ENCODE measurements around the gene ZNF296.
A peak's percentile ranks its signal among the peaks of the same experiment; 100 is the strongest.
"Not testable (repeated sequence)": the region's sequence is repeated elsewhere in the genome, so short reads cannot be mapped to it uniquely, and the experiment has no call there.

ZNF296 gene

DNA sequence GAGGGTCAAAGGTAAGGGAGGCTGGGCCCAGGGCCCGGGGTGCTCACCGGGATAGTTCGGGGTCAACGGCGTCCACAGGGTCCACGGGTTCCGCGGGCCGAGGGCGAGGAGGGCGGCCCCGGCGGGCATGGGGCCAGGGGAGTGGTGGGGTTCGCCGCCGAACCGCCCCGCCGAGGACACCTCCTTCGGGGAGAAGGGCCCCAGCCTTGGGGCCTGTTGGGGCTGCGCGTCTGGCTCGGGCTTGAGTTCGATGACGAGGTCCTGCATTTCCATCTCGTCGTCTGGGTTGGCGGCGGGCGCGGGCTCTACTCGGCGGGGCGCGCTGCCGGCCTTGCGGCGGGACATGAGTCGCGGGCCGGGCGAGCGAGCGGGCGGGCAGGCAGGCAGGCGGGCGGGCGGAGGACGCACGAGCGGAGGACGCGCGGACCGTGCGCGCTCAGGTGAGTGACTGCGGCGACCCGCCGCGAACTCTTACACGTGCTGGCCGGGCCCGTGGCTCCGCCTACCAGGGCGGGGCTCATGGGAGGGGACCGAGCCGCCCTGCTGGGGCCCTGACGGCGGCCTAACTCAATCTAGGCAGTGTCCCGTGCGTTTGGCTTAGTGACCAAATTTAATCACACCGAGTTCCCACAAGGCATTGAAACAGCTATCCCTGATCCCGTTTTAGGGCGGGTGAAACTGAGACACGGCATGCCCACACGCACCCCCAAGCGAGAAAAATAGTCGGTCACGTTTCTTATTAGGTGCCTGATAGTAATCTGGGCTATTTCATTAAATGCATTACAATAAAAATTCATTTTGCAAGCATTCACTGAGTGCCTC is at the start of gene ZNF296:
Gene ZNF296, minus strand, starts transcription at position 450 of the 822 bp plus-strand sequence. Its CDS starts 105 bp downstream, at position 345.
- DNase-seq, result peak; percentile 78

DNA sequence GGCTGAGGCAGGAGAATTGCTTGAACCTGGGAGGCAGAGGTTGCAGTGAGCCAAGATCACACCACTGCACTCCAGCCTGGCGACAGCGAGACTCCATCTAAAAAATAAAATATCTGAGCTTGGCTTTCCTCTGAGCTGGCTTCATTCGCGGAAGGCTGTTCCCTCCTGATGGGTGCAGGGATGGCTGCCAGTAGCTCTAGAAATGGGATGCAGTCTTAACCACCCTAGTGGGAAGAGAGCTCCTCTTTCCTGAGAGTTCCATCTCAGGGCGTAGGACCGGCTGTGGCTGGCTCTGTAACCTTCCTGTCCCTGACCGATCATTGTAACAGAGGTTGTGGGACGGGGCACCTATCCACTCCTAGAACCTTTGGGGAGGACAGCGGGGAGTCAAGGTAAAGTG is 49.1 kb upstream of the ZNF296 start:
- no peak for DNase-seq

DNA sequence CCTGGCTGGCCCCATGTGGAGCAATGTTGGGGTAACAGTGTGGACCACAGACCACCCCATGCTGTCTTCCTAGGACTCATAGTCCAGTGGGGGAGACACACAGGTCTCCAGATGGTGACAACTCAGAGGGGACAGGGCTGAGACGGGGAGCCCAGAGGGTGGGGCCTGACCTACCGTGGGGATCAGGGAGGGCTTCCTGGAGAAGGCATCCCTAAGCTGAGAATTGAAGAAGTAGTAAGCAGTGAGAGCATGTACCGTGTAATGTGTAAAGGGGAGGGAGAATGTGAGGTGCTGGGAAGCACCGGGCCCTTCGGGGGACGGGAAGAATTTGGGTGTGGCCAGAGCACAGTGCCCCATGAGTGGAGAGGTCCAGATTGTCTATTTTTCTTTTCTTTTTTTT is 47.7 kb upstream of the ZNF296 start:
- no peak for DNase-seq

DNA sequence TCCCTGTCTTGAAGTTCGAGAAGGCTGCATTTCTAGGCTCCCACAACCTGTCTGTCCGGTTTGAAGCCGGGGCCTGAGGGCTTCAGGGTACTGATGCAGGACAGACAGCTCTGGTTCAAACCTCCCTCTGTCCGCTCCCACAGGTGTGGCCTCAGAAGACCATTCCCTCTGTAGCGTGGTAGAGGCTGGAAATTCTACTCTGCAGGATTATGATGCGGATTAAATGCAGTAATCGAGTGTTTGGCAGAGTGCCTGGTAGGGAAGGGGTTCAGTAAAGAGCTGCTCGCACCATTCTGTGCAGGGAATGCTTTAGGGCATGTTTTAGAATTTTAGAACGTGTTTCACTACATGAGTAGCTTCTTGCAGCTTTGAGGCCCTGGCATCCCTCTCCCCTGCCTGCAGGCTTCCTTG is 47.2 kb upstream of the ZNF296 start:
- no peak for DNase-seq

DNA sequence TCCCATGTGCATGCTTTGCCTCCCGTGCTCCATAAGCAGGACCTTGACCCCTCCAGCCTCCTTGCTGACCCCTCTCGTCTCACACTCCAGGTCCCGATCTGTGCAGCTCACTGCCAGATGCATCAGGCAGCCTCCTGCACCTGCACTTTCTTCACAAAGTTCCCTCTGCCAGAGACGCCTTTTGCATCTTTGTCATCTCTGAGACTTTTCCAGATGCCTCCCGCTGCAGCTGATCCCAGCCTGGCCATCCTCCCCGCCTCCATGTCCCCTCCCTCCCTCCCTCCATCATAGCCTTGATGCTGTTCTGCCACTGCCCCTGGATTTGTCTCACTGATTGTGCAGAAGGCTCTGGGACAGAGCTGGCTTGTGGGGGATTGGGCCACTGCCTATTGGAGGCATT is 46.6 kb upstream of the ZNF296 start:
- no peak for DNase-seq

DNA sequence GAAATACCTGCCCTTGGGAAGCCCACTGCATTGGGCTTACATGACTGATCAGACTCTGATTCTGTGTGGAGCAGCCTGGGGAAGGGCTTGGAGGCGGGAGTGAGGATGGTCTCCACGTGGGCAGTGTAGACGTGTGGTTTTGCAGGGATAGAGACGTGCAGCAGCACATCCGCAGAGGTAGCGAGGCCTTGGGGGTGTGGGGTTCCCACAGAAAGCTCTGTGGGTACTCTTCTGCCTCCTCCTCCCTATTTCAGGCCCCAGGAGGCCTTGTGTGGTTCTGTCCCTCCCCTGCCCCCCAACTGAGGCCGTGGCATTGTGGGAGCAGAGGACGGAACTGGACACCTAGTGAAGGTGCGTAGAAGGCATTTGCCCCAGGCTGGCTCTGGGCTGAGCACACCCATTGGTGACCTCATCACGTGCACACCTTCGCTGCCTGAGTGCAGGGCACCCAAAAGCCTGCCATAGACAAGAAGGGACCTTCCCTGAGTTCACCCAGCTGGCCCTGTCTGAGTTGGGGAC is 45.6 kb upstream of the ZNF296 start:
- no peak for DNase-seq

DNA sequence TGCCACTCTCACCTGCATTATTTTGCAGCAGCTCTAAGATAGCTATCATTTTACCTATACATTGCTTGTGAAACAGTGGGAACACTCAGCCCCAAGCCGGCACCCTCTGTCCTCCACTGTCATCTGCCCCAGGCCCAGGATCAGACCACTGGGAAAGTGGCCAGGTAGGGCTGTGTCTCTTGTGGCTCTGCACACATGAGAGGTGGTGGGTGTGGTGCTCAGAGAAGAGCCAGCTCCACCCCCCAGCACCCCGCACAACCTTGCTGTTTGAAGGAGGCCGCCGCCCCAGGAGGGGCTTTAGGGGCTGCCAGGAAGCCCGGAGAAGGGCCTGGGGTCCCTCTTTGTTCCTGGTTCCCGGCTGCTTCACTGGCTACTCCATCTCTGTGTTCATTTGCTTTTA is 43.3 kb upstream of the ZNF296 start:
- DNase-seq, result no peak

DNA sequence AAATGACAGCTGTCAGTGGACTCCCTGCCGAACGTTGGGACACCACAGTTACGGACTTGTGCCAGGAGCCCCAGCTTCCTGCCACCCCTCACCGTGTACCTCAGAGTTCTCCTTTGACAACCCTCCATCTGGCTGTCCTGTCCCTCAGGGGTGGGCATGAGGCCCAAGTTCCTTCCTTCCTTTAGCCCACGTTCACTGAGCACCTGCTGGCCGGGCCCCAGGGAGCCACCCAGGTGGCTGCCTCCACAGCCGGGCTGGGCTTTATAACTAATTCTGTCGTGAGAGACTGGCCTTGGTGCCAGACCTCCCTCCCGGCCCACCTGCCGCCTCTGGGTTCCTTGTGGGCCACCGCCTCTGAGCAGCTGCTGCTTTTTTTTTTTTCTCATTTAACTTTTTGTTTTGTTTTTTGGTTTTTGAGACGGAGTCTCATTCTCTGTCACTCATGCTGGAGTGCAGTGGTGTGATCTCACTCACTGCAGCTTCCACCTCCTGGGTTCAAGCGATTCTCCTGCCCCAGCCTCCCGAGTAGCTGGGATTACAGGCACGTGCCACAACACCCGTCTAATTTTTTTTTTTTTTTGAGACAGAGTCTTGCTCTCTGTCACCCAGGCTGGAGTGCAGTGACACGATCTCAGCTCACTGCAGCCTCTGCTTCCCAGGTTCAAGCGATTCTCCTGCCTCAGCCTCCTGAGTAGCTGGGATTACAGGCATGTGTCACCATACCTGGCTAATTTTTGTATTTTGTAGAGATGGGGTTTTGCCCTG is 42.5 kb upstream of the ZNF296 start:
- not testable (repeated sequence) for DNase-seq

DNA sequence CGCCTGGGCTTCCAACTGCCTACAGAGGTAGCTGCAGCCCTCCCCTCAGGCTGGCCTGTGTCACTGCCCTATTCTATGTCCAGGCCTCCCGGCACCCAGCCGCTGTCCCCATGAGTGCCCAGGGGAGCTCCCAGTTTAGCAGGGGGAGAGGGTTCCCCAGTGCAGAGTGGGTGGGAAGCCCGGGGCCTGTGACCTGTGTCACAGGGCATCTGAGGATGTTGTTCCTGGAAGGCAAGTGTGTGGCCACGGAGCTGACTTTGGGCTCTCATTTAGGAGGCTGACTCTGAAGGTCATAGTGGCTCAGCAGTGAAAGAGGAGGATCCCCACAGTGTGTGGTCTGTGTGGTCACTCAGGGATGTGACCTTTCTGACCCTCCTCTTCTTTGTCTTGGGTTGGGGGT is 41.8 kb upstream of the ZNF296 start:
- DNase-seq, result no peak

DNA sequence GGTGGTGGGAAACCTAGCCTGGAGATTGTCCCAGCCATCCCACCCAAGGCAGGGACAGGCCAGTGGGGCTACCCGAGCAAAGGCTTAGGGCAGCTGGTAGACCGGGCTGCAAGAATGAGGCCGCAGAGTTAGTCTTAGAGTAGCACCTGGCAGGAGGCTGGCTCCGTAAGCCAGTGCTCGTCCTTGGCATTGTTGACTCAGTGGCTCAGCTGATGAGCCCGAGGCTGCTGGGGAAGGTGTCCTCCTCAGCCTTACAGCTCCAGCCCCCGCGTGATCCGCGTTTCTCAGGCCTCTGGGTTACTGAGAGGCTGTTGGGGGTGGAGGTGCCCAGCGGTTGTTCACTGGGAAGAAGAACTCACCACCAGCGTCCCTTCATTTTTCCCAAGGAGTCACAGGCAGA is 41.4 kb upstream of the ZNF296 start:
- DNase-seq, result no peak

DNA sequence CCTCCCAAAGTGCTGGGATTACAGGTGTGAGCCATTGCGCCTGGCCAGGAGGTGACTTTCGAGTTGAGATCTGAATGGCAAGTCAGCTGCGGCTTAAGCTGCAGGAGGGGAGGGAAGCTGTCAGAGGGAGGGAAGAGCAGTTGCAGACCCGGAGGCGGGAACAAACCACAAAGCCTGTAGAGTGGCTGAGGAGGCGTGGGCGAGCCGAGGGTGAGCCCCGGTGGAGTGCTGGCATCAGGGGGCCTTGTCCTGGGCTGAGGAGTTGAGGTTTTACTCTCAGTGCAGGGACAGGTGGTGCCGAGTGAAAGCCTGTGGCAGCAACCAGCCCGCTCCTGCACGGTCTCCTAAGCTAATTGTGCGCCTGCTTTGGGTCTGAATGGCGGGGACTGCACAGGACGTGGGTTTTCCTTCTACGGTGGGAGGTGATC is 40.9 kb upstream of the ZNF296 start:
- peak; percentile 22 for DNase-seq

DNA sequence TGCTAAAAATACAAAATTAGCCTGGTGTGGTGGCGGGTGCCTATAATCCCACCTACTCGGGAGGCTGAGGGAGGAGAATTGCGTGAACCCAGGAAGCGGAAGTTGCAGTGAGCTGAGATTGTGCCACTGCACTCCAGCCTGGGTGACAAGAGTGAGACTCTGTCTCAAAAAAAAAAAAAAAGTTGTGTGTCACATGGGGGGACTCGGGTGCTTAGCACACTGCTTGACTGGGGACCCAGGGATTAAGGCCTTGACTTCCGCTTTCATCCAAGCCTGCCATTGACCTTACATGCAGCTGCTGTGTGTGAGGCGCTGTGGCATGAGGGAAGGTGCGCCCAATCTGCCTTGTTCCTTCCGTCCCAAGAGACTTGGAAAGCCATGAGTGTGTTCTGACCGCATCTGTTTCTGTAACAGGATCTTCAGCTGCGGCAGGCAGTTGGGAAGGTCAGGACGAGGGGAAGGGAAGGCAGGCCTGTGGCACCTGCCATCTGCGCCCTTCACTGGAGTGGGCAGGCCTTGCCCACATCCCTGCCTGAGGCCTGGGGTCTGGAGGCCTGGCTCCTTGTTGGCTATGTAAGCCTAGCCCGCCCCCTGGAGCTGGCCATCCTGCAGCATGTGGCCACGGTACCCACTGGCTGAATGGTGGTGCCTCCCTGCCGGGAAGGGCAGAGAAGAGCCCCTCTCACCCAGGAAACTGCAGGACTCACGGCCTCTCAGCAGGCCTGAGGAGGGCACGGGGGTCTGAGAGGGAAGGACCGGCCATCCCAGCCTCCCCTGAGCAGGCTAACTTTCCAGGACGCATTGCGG is 39.7 kb upstream of the ZNF296 start:
- no peak for DNase-seq

DNA sequence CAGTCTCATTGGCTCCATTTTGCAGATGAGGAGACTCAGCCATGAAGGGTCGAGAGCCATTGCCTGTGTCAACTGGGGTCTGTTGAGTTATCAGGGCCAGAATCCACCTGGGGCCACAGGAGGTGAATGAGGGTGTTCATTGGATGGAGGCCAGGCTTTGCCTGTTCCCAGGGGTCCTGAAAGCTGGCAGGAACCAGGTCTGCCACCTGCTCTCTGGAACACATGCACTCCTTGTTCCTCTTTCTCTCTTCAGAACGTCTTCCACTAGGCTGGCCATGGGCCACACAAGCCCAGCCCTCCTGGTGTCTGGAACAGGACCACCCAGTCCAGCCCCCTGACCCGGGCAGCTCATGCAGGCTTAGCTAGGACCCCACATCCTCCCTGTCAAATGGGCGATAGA is 37.8 kb upstream of the ZNF296 start:
- no peak for DNase-seq

DNA sequence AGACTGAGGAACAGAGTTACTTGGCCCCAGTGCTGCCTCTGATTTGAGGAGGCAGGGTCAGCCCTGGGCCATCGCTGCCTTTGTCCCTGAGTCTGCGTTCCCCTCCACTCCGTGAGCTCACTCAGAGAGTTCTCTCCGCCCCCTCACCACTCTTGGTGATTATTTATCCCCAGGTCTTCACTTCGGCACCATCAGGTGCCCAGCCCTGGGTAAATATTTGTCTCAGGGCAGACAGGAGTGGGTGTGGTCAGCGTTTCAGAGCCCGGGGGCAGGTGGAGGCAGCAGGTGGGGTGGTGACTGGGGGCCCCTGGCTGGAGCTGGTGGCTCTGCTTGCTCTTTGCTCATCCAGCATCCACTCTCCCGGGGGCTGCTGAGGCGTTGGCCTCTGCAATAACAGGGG is 37.4 kb upstream of the ZNF296 start:
- no peak for DNase-seq

DNA sequence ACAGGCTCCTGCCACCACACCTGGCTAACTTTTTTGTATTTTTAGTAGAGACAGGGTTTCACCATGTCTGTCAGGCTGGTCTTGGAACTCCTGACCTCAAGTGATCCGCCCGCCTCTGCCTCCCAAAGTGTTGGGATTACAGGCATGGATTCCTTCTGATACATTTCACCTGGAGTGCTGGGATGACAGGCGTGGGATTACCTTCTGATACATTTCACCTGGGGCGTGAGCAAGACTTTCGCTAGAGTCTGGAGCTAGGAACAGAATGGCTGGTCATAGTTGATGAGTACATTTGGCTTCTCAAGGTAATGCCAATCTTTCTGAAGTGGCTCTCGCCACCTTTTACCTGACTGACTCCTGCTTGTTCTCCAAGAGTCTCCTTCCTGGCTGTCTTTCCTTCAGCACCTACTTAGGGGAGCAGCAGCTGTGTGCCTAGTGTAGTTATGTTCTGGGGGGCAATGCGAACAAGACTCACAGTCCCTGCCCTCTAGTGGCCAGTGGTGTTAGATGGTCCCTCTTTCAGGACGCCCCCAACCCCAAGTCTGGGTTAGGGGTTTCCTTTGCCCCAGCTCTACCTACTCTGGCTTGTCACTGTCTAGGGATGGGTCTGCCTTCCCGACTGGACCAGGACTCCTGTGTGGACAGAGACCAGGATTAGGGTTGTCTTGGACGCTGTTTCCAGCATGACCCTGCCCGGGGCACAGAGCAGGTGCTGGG is 36.0 kb upstream of the ZNF296 start:
- no peak for DNase-seq

DNA sequence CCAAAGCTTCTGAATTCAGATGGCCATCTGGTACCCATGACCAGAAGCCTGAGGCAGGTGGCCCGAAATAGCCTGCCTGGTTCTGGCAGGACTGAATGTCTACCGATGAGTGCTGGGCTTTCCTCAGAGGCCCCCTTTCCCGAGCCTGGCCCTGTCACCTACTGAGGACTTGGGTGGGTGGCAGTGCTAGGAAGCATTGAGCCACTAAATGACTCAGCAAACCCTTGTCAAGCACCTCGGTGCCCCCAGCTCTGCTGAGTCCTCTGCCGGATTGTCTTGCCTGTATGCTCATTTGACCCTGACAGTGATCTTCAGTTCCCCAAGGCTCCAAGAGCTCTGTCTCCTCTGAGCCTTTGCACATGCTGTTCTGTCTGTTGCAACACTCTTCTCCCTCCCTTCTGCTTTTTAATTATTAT is 34.6 kb upstream of the ZNF296 start:
- no peak for DNase-seq

DNA sequence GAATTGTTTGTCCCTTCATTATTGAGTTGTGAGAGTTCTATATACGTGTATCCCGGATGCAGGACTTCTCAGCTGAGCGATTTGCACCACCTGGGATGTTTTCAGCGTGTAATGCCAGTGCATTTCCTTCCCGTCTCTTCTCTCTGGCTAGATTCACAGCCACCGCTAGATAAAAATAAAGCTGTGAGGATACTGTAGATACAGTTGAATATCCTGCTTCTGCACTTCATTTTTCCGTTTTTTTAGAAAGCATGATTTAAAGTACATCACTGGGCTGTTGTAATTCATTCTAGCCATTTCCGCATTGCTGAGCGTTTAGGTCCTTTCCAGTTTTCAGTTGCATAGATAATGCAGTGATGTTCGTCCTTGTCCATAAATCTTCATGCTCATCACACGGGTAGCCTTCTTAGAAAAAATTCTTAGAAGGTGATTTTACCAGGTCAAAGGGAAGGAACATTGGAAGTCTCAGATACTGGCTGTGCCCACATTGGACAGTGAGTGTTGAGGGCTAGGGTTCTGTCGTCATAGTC is 31.4 kb upstream of the ZNF296 start:
- DNase-seq, result no peak

DNA sequence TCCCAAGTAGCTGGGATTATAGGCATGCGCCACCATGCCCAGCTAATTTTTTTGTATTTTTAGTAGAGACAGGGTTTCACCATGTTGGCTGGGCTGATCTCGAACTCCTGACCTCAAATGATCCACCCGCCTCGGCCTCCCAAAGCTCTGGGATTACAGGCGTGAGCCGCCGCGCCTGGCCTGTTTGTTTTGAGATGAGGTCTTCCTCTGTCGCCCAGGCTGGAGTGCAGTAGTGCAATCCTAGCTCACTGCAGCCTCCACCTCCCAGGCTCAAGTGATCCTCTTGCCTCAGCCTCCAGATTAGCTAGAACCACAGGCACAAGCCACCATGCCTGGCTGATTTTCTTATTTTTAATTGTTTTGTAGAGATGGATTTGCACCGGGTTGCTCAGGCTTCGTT is 30.1 kb upstream of the ZNF296 start:
- not testable (repeated sequence) for DNase-seq

DNA sequence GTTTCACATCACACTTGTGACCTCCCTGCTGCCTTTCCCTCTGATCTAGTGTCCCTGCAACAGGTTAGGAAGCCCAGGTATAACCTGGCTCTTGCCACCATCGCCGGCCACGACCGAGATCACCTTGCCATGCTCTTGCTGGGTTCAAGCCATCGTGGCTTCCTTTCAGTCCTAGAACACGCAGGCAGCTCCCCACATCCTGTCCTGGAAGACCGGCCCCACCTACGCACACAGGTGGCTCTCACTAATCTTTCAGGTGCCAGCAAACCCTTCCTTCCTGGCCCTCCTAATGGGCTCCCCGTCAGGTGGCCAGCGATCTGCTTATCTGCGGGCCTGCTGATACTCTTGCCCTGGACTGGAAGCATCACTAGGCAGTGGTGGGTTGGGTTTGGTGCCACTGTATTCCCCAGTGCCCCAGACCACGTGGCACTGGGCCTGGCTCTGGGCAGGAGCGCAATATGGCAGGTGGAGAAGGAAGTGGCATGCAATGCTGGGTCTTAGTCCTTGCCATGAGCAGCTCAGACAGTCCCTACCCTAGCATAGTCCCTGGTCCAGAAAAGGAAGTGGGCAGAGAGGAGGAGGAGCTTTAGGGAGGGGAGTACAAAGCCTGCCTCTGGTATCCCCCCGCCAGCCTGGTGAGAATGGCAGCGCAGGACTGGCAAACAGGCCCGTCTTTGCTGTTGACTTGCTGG is 28.5 kb upstream of the ZNF296 start:
- no peak for DNase-seq

DNA sequence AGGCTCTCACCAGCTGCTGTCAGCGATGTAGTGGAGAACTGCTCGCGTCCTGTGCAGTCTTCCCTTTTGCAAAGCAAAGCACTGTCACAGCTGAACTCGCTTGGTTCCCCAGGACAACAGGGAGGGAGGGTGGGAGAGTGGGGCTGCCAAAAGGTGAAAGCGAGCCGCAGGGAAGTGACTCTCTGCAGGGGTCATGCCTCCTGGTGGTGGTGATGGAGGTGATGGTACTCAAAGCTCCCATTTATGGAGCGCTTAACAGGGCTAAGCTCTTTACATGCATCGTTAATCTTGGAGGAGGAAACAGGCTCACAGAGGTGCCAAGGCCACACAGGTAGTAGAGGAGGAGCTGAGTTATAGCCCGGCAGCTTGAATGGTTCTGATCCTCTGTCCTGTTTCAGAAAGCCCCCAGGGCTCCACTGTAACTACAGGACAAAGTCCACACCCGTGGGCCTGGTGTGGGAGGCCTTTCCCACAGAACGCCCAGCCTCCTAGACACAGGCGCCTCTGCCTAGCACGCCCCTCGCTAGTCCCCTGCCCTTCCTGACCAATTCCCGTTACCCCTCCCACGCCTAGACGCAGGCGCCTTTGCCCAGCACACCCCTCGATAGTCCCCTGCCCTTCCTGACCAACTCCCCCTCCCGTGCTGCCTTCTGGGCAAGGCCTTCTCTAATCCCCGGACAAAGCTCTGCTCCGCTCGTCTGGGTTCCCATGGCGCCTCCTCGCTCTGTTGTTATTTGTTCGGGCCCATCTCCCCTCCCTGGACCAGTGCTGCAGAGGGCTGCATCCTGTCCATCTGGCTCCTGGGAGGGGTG is 27.4 kb upstream of the ZNF296 start:
- DNase-seq, result no peak

DNA sequence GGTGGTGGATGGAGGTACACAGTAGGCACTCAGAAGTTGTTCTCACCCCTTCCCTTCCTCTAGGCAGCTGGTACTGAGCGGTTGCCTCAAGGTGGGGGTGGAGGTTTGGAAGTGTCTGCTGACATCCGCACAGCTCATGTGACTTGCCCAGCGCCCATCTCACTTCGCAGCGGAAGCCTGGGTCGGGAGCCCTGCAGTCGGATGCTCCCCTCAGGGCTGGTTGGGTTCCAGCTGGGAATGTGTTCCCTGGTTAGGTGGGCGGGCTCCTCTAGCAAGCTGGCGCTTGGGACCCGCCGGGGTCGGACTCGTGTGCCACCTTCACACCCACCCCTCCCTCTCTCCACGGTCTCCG is 26.9 kb upstream of the ZNF296 start:
- peak; percentile 44 for DNase-seq

Measured in CD4-positive, alpha-beta T cell treated with Interleukin-4 for 4 hours (primary cell).